Sigmoid colon (tissue), 4 donors: Measurements from ENCODE around the gene MRPL40.

Experiments used
- EP300 ChIP-seq, 4 donors: sonication (generic); formaldehyde crosslinking; IDR thresholded peaks; one replicate each; pipeline ENCODE4 v1.6.1; 2017; ENCODE audit warnings: antibody characterized with exemption in 4 of 4
- POLR2A ChIP-seq, 2 donors: fragments of 450-650 bp; IDR thresholded peaks; one replicate each; pipeline ENCODE4 v1.6.1; 2016; ENCODE audit warnings: antibody characterized with exemption in 2 of 2, mild to moderate bottlenecking in 2 of 2, moderate library complexity in 2 of 2
- TF ChIP-seq, protein P1 (sequence below), 4 experiments: fragments of 450-650 bp in 3 of 4; fragments of 200-600 bp in 1 of 4; IDR thresholded peaks; one replicate each; pipeline ENCODE4 v1.5.1; 2016 to 2019; ENCODE audit warnings: antibody characterized with exemption in 4 of 4, mild to moderate bottlenecking in 3 of 4, moderate library complexity in 2 of 4

DNA sequence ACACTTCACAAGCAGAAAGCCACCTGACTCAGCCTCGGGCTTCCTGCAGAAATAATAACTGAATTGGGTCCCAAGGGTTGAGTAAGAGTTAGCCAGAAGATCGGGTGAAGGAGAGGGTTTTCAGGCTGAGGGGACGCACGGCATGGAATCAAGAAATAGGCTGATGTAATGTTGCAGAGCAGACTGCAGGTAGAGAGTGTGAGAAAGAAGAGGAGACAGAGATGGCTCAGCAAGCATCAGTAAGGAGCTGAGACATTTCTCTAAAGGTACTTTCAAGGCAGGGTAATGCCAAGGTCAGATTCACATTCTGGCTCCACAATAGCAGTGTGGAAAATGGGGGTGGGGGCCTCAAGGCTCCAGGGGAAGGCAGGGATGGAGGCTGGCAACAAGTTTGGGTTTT is 19.4 kb upstream of the MRPL40 start:
- TF ChIP-seq, protein P1, sequence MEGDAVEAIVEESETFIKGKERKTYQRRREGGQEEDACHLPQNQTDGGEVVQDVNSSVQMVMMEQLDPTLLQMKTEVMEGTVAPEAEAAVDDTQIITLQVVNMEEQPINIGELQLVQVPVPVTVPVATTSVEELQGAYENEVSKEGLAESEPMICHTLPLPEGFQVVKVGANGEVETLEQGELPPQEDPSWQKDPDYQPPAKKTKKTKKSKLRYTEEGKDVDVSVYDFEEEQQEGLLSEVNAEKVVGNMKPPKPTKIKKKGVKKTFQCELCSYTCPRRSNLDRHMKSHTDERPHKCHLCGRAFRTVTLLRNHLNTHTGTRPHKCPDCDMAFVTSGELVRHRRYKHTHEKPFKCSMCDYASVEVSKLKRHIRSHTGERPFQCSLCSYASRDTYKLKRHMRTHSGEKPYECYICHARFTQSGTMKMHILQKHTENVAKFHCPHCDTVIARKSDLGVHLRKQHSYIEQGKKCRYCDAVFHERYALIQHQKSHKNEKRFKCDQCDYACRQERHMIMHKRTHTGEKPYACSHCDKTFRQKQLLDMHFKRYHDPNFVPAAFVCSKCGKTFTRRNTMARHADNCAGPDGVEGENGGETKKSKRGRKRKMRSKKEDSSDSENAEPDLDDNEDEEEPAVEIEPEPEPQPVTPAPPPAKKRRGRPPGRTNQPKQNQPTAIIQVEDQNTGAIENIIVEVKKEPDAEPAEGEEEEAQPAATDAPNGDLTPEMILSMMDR (IDR thresholded peaks at IDR 0.05): no peak
- TF ChIP-seq EP300 (IDR thresholded peaks at IDR 0.05): no peak
- TF ChIP-seq POLR2A (IDR thresholded peaks at IDR 0.05): no peak
